GM21390 (cell line): ENCODE data around the gene FAM228A.
"Not testable (repeated sequence)": the region's sequence is repeated elsewhere in the genome, so short reads cannot be mapped to it uniquely, and the experiment has no call there.

Source experiments
- ATAC-seq: cut with Tn5 transposase; IDR thresholded peaks from one replicate; pipeline ENCODE4 v1.9.1; 2021; ENCODE audit not compliant: unreplicated experiment

The FAM228A gene

DNA sequence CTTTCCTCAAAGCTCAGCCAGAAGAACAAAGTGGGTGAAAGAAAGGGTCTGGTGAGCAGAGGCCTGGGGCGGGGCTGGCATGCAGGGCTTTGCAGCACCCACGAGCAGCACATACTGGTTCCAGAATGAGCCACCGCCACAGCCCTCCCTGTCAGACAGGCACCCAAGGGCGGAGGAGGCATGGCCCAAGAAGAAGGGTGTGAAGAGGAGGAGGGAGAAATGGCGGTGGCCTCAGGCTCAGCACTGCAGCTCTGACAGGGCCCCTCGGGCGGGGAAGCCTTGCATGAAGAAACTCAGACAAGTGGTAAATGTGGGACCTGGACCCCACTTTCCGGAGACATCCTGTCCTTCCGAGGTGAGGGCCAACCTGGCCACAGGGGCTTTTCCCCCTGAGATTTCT is 15.7 kb downstream of the FAM228A start:
- ATAC-seq: no peak

DNA sequence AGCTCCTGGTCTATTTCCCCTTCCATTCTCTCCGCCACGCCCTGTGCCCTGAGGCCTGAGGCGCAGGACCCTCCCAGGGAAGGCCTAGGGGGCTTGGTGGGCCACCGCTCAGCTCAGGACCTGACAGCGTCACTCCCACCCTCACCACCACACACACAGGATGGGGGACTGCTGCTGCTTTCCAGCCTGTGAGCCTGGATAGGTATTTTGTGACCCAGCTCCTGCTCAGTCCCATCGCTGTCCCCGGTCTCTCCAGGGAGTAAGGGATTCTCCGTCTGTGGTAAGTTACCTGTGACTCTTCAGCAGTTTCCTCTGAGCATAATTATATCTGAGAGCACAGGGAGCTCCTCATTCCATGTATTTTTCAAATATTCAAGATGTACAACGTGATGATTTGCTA is 16.3 kb downstream of the FAM228A start:
- ATAC-seq: no peak

DNA sequence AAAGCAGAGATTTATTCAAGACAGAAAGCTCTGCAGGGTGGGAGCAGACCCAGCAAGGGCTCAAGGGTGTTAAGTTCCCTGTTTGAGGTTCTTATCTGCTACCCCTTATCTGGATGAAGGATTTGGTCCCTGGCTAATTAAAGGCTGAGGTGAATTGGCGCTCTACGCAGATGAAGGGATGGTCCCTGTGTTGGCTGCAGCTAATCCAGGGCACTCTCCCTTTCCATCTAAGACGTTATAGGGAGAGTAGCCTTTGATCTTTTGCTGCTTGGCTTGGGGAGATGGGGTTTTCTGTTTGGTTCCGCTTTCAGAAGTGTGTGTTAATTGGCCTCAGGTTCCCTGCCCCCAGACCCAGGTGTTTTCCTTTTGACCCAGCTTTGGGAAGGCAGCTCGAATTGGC is 17.0 kb downstream of the FAM228A start:
- ATAC-seq: no peak

DNA sequence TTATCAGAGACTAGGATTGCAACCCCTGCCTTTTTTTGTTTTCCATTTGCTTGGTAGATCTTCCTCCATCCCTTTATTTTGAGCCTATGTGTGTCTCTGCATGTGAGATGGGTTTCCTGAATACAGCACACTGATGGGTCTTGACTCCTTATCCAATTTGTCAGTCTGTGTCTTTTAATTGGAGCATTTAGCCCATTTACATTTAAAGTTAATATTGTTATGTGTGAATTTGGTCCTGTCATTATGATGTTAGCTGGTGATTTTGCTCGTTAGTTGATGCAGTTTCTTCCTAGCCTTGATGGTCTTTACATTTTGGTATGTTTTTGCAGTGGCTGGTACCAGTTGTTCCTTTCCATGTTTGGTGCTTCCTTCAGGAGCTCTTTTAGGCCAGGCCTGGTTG is 22.4 kb downstream of the FAM228A start:
- not testable (repeated sequence) for ATAC-seq

DNA sequence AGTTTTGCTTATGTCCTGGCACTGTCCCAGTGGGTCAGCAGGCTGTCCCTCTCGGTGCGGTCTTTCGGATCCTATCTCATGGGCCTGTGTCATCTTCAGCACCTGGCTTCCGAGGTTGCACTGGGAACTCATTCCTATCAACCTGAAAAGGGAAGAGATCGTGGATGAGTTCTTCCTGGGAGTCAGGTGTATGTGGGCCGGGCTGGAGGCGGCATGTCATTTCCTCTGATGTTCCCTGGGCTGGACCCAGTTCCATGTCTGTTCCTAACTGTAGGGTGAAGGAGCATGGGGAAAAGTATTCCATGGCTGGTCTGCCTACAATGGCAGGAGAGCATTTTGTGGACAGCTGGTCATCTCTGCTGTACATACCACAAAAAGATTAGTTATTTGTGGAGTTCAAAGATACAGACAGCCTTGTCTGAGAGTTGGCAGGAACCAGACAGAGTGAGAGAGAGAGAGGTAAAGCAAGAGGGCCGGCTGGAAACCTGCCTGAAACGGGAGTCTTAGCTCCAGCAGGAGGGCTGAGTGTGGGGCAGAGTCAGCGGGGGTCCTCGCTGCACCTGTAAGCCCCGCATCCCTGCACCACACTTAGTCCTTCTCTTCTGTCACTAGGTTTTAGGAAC is 25.2 kb downstream of the FAM228A start:
- no peak for ATAC-seq

DNA sequence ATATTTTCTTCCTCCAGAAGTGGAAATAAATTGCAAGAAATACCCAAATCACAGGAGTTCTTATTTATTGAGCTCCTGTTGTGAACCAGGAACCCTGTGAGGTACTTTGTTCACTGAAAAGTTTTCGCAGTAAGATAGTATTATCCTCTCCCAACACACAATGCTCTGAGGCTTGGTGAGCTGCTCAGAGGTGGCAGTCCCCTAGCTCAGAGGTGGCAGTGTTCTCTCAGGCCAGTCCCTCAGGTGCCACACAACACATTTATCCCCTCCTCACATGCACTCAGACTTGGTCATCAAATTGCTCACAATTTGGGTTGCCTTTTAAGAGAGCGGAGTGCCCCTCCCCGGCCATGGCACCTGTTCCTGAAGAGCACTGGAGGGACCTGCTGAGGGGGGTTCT is 25.9 kb downstream of the FAM228A start:
- no peak for ATAC-seq

DNA sequence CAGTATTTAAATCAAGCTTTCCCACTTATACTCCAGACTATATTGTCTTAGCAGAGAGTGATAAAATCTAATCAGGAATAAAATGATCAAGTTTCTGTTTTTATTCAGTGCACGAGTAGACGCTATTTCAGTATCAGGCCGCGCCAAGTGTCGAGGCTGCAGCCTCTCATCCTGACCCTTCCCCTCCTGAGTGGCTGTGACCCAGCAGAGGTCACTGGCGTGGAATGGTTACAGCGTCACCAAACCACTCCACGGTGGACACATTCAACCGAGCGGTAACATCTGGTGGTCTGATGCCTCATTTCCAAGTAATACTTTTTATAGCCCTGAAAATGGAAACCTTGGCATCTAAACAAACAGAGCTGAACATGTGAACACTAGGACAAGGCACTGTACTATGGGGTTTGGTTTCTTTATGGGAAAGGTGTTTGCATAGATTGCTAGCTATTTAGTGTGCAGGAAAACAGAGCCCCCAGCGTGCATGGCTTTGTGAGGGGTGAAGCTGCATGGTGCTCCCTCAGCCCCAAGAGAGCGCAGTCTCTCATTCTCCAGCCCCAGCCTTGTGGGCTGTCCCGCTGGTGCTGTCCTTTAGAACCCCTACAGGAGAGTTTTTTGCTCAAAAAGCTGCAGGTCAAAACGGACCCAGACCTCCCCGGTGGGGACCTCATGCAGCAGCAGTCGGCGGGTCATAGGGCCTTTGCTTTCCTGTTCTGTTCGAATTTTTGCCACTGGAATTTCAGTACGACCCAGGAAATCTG is 28.4 kb downstream of the FAM228A start:
- ATAC-seq: no peak

DNA sequence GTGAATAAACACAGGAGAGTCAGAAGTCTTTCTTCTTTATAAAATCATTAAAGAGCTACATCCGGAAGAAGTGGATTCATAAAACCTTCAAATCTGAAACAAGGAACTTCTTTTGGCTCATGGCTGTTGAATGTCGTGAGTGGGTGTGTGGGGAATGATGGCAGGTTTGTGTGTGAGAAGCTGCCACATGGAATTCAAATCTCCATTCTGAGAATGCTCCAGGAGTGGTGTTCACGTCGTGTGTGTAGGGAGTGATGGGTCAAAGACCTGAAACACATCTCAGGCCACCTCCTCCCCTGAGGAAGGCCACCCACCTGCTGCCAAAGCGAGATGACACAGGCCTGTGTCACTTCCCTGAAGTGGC is 28.9 kb downstream of the FAM228A start:
- no peak for ATAC-seq

DNA sequence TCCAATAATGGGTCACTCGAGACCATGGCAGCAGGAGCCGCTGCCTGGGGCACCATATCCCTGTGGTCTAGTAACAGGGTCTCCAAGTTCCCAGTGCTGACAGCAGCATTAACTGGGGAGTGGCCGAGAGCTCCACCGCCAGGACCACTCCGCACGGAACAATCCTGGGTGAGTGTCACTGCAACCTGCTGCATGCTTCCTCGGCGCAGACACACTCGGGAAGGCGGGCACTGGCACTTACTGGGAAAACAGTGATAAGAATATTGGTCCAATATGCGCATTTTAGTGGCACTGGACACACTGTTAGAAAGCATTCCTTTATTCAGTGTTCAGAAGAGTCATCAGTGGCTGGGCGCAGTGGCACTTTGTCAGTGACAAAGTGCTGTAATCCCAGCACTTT is 29.7 kb downstream of the FAM228A start:
- ATAC-seq: no peak

DNA sequence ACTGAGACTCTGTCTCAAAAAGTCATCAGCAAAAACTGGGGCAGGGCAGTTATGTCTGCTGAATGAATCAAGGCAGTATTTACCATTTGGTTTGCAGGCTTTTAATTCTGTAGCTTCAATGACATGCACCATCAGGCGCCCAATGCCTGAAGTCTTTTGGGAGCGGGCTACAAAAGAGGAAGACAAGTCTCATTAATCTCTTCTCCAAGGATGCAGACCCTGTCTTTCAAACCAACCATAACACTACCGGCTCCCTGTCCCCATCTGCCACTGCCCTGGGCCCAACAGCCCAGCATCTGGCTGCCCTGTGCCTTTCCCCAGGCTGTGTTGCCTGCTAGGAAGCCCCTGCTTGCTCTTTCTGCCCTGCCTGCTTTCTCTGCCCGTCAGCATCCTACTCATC is 30.3 kb downstream of the FAM228A start:
- no peak for ATAC-seq

DNA sequence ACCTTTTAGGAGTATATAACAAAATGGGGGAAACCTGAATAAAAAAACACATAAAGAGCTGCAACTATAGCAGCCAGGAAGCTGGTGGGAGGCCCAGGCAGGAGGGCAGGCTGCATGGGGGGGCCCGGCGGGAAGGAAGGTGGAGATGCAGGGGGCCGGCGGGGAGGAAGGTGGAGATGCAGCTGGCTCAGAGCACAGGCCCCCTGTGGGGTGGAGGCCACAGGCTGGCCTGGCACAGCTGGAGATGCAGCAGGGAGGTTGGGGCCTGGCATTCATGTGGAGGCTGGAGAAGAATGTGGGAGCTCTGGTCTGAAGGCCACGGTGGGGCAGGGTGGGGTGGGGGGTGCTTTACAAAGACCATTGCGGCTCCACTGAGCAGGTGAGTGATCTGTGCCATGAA is 31.4 kb downstream of the FAM228A start:
- ATAC-seq: no peak

DNA sequence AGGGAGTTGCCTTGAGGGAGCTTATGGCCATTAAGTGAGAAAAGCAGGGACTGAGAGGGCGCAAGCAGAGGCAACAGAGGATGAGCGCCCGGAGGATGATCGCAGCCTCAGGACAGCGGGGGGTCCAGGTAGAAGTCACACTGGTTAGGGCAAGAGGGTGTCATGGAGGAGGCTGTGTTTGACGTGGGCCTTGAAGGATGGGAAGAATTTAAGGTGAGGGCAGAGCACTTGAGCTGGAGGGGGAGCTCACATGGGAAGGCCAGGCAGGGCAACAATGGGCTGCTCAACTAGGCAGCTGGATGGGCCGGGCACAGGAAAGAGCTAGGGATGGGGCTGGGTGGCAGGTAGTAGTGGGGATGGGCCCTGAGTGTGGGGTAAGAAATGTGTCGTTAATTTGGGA is 31.9 kb downstream of the FAM228A start:
- ATAC-seq: no peak

DNA sequence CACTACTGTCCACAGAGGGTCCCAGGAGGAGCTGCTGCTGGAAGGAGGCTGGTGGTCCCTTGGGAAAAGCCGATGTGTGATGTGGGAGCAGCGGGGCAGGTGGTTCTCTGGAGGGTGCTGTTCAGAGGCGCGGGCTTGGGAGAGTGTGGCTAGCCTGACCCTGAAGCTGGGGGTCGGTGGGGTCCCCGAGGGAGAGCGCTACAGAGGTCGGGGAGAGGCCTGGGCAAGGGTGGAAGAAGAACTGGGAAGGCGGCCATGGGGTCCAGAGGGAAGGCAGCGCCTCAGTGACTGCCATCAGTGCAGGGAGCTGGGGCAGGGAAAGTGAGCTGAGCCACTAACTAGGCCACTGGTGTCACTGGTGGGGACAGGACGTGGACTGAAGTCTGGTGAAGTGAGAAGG is 32.5 kb downstream of the FAM228A start:
- no peak for ATAC-seq

DNA sequence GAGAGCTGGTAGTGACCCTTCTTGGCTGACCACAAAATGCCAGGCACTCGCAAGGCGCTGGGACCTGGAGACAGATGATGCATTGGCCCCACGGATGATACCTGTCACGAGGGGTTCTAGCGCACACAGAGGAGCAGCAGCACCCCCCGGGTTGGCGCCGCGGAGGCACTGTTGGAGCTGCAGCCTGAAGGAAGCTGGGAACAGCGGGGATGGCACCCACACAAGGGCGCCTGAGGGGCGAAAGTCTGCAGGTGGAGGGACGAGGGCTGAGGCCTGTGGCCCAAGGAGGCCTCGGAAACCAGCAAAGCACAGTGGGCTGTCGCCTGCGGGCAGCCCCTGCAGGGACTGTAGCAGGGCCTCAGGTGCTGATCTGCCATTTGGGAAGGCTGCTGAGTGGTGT is 33.6 kb downstream of the FAM228A start:
- ATAC-seq: no peak

DNA sequence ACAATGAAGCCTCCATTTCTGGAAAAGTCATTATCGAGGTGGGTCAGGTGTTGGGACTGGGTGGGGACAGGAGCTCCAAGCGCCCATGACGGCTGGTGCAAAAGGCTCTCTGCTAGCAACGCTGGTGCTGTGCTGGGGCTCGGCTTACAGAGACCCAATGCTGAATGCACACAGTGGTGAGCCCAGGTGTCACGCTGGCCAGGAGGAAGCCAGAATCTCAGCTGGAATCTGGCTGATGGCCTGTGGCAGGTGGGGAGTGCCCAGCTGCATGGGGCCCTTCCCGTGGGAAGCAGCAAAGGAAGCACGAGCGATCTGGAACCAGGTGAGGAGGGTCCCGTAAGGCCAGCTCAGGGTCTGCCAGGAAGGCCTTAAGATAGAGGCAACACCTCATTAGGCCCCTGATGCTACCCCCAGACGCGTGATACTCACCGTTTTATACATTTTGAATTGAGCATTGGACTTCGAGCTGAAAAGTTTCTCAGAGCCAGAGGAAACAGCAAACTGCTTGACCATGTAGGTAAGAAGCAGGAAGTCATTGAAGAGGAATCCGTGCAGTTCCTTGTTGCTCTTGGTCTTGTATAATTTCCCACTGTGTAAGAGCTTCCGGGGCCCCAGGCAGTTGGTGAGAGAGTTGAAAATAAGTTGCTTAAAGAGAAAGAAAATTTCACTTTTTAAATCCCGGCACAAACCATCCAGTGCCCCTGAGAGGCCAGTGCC is 34.7 kb downstream of the FAM228A start:
- ATAC-seq: no peak

DNA sequence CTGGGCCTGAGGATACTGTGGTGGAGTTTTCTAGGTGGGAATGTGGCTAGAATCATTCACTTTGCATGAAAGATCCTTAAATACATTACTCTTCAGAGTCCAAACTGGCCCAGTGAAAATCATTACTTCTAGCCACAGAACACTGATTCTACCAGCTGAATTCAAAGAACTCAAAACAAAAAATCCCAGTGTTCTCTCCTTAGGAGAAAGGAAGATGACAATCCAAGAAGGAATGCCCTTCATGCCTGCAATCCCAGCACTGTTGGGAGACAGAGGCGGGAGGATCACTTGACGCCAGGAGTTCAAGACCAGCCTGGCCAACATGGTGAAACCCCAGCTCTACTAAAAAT is 35.2 kb downstream of the FAM228A start:
- ATAC-seq: no peak

DNA sequence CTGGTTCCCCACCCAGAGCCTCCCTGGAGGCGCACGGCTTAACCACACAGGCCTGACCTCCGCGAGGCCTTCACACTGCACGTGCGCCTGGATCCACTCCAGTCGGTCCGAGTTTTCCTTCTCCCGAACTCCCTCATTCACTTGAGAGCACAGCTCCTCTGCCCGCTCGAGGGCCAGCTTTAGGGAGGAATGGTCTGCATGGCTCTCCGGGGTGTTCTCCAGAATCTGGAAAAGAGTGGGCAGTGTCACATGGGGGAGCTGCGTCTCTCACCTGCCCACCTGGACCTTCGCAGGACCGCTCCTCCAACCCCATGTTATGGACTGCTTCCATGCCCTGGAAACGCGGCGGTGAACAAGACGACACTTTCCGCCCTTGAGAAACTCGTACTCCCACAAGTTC is 35.9 kb downstream of the FAM228A start:
- no peak for ATAC-seq

DNA sequence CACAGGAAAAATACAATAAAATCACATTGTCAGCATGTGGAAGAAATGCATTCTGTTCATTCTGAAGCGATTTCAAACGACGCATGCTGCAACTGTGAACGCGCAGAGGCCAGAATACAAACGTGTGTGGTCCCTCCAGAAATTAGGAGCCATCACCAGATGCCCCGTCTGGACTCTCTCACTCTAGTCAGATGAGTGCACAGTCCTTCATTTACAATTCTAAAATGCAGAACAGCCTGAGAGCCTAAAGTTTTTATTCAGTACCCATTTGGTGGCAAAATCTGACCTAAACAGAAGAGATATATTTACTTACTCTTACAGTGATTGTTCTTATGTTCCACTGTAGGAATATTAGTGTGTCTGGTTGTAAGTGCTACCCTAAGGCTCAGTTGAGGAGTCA is 36.6 kb downstream of the FAM228A start:
- ATAC-seq: no peak

DNA sequence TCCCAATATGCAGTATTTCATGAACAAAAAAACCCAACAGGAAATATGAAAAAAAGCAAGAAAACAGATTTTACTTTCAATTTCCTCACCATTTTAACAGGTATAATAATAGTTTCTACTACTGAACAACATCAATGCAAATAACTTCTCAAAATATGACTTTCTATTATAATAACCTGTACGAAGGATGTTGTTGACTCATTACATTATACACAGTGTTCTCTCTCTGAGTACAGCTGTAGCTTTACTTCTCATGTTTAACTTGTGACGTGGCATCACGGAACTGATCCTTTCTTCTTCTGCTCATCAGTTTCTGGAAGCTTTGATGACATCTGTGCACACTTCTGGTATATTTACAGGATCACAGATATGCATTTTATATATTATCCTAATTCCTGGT is 40.0 kb downstream of the FAM228A start:
- peak; percentile 98 for ATAC-seq

DNA sequence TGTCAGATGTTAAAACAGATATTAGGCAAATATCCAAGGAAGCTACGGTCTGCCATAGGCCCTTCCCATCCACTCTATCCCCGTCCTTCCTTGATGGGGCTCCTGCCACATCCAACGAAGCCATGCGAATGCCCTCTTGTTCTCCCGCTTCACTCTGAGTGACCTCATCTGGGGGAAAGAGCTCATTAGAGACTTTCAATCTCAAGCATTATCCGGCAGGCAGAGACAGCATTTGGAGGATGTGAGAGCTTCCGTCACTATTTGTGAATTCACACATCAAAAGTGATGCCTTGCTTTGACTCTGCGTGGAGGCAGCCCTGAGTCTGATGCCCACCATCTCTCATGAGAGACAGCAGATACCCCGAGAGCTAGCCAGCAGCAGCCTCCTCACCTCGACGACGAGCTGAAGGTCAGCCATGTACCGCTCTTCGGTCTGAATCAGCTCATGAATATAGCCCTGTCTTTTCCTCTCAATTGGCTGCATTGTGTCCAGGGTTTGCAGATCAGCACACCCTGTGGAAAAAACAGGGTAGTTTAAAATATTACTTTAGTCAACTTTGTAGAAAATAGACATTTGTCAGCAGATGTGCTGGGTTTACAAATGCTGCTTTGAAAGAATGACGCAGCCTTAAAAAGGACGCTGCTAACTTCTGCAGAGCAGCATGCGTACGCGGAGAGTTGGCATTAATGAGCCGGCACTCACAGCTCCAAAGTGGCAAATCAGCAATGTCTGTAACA is 45.9 kb downstream of the FAM228A start:
- no peak for ATAC-seq

DNA sequence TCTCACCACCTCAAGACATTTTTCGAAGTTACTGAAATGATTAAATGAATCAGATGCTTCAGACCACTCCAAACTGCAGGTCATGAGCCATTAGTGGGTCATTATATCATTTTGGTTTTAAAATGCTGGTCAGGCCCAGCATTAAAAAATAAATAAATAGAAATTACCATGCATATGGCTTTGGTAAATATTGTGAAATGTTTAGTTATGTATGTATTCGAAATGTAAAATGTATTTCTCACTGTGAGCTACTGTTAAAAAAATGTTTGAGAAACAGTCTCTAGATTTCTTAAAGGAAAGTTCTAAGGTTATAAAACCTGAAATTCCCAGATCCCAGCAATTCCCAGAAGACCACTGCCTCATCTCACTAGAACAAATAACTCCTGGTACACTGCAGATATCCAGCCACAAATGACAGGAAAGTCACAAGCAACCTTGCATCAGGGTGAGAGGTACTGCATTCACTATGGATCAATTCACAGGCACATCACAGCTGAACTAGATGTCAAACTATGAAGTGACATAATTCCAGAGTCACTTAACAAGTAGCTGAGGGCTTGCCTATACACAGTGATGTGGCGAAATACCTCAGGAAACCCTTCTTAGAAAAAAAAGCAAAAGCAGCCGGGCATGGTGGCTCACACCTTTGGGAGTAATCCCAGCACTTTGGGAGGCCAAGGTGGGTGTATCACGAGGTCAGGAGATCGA is 46.6 kb downstream of the FAM228A start:
- no peak for ATAC-seq
